HG02885 (cell line): ENCODE measurements around the gene CTR9.

Experiments
- ATAC-seq: cut with Tn5 transposase; IDR thresholded peaks from one replicate; pipeline ENCODE4 v1.9.1; 2021; ENCODE audit warnings: mild to moderate bottlenecking; ENCODE audit not compliant: unreplicated experiment, poor library complexity

CTR9 gene

GRCh38 chr11:10750838-10751580, at the start of gene CTR9:
CTR9 (plus strand) TSS chr11:10751246; CDS start chr11:10751413, 167 bp downstream.
- ATAC-seq, result peak; percentile 94

GRCh38 chr11:10701982-10702381, 49.1 kb upstream of the CTR9 start:
- no peak for ATAC-seq

- no peak for ATAC-seq
Observed at GRCh38 chr11:10708131-10708530, 42.9 kb upstream of the CTR9 start.

- no peak for ATAC-seq
Observed at GRCh38 chr11:10709299-10710086, 41.6 kb upstream of the CTR9 start.

GRCh38 chr11:10715571-10715970, 35.5 kb upstream of the CTR9 start:
- no peak for ATAC-seq

- ATAC-seq, result no peak
Observed at GRCh38 chr11:10716122-10716521, 34.9 kb upstream of the CTR9 start.

GRCh38 chr11:10716543-10717259, 34.3 kb upstream of the CTR9 start:
- ATAC-seq, result no peak

- ATAC-seq, result no peak
Observed at GRCh38 chr11:10719616-10720015, 31.4 kb upstream of the CTR9 start.

- ATAC-seq, result no peak
Observed at GRCh38 chr11:10720881-10721376, 30.1 kb upstream of the CTR9 start.

GRCh38 chr11:10722307-10722706, 28.7 kb upstream of the CTR9 start:
- ATAC-seq, result no peak

GRCh38 chr11:10725114-10725906, 25.7 kb upstream of the CTR9 start:
- ATAC-seq, result no peak

GRCh38 chr11:10725907-10726253, 25.2 kb upstream of the CTR9 start:
- no peak for ATAC-seq

- no peak for ATAC-seq
Observed at GRCh38 chr11:10727146-10727851, 23.7 kb upstream of the CTR9 start.

- no peak for ATAC-seq
Observed at GRCh38 chr11:10728154-10728553, 22.9 kb upstream of the CTR9 start.

- ATAC-seq, result no peak
Observed at GRCh38 chr11:10728789-10729472, 22.1 kb upstream of the CTR9 start.

- no peak for ATAC-seq
Observed at GRCh38 chr11:10730151-10730550, 20.9 kb upstream of the CTR9 start.

GRCh38 chr11:10731064-10731680, 19.9 kb upstream of the CTR9 start:
- ATAC-seq, result no peak
